Peyer's patch (tissue), 4 donors: ENCODE data around the gene KRT71.

ENCODE experiments used
- POLR2A ChIP-seq, 2 donors: fragments of 450-650 bp; IDR thresholded peaks; one replicate each; pipeline ENCODE4 v1.5.1; 2017; ENCODE audit warnings: antibody characterized with exemption in 2 of 2, mild to moderate bottlenecking in 2 of 2, moderate library complexity in 2 of 2
- TF ChIP-seq, protein P1 (sequence below), 6 experiments: fragments of 450-650 bp in 4 of 6; fragments of 200-600 bp in 2 of 6; sonication (generic) in 1 of 6; IDR thresholded peaks; one replicate each; pipeline ENCODE4 v1.5.1; 2017 to 2019; ENCODE audit warnings: antibody characterized with exemption in 6 of 6, mild to moderate bottlenecking in 3 of 6, moderate library complexity in 1 of 6

GRCh38 chr12:52600941-52601481 lies 48.1 kb upstream of the KRT71 start, which contains the start of gene KRT72:
- TF ChIP-seq POLR2A (IDR thresholded peaks at IDR 0.05) = no peak
- TF ChIP-seq, protein P1, sequence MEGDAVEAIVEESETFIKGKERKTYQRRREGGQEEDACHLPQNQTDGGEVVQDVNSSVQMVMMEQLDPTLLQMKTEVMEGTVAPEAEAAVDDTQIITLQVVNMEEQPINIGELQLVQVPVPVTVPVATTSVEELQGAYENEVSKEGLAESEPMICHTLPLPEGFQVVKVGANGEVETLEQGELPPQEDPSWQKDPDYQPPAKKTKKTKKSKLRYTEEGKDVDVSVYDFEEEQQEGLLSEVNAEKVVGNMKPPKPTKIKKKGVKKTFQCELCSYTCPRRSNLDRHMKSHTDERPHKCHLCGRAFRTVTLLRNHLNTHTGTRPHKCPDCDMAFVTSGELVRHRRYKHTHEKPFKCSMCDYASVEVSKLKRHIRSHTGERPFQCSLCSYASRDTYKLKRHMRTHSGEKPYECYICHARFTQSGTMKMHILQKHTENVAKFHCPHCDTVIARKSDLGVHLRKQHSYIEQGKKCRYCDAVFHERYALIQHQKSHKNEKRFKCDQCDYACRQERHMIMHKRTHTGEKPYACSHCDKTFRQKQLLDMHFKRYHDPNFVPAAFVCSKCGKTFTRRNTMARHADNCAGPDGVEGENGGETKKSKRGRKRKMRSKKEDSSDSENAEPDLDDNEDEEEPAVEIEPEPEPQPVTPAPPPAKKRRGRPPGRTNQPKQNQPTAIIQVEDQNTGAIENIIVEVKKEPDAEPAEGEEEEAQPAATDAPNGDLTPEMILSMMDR (IDR thresholded peaks at IDR 0.05) = no peak
